Activated T-helper 2 cell treated with anti-CD3 and anti-CD28 coated beads, Interferon-gamma antibody, Interleukin-2, Interleukin-4, amounts not matched to agents 10 μg/mL and 5 μg/mL and 100 μg/mL, durations not matched to agents 14 hours and 24 hours and 36 hours (primary cell): ENCODE data around the gene DIPK1B. TPM values are rescaled to one million over a fixed set of nuclear protein-coding genes. Genes with fewer than 3 reads are reported as not detected.

Source experiments
- DNase-seq: peaks from one replicate; pipeline ENCODE4 v3.0.0; 2021; ENCODE audit warnings: low spot score
- H3K27ac Mint-ChIP-seq: one replicate; pipeline ENCODE4 v1.8.0; 2021; ENCODE audit warnings: mixed read lengths
- H3K27me3 Mint-ChIP-seq: one replicate; pipeline ENCODE4 v1.8.0; 2021; ENCODE audit warnings: low read depth, mixed read lengths
- H3K36me3 Mint-ChIP-seq: one replicate; pipeline ENCODE4 v1.8.0; 2021; ENCODE audit warnings: low read depth, mixed read lengths
- H3K4me1 Mint-ChIP-seq: one replicate; pipeline ENCODE4 v1.8.0; 2021; ENCODE audit warnings: low read depth, mixed read lengths
- H3K4me3 Mint-ChIP-seq: one replicate; pipeline ENCODE4 v1.8.0; 2021; ENCODE audit warnings: low read depth, mild to moderate bottlenecking, moderate library complexity, mixed read lengths
- H3K9me3 Mint-ChIP-seq: one replicate; pipeline ENCODE4 v1.8.0; 2021; ENCODE audit warnings: mixed read lengths
- intact Hi-C: fragments of 100-400 bp; cut with micrococcal nuclease; formaldehyde crosslinking; loops from one replicate; pipeline ENCODE4 v1.15.1; 2023
- total RNA-seq: library from RNA; stranded (reverse); gene quantifications from 2 replicates; pipeline ENCODE4 v1.2.3, GENCODE V29; 2022

Gene DIPK1B
- total RNA-seq, 1 donor from 2014 or later: 3.4 TPM

DNA sequence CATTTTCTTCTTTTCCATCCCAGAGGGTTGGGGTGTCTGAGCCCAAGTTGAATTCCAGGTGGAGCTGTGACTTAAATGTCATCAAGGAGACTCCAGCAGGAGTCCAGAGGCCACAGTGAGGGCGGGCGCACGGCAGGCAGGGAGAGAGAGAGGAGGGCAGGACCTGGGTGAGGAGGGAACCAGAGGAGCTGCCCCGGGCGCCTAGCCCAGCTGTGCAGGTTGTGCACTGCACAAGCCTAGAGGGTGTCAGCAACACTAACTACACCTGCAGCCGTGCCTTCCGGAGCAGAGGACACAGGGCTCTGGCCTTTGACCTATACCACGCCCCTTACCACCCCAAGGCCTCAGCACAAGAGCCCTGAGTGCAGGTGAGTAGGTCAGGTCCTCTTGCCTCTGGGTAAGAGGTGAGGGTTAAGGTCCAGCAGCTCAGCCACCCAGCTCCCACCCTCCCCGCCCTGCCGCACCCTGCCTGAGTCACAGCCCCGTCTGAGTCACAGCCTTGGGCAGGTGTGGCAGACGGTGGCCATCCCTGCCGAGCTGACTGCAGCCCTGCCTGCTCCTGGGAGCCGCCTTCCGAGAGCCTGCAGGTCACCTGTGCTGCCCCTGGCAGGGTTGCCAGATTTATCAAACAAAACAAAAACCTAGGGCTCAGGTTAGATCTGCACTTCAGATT, 18.7 kb upstream of the DIPK1B start:
- H3K27me3 Mint-ChIP-seq: peaks cover 2% of the 10 kb centered on the region
- H3K4me3 Mint-ChIP-seq: no peak overlapping the region
- intact Hi-C loops: no loop called here
- no peaks in the 10 kb centered on the region for H3K36me3 Mint-ChIP-seq
- H3K9me3 Mint-ChIP-seq: no peaks in the 10 kb centered on the region
- no peaks in the 10 kb centered on the region for H3K4me1 Mint-ChIP-seq
- no peak for DNase-seq
- no peak overlapping the region for H3K27ac Mint-ChIP-seq

DNA sequence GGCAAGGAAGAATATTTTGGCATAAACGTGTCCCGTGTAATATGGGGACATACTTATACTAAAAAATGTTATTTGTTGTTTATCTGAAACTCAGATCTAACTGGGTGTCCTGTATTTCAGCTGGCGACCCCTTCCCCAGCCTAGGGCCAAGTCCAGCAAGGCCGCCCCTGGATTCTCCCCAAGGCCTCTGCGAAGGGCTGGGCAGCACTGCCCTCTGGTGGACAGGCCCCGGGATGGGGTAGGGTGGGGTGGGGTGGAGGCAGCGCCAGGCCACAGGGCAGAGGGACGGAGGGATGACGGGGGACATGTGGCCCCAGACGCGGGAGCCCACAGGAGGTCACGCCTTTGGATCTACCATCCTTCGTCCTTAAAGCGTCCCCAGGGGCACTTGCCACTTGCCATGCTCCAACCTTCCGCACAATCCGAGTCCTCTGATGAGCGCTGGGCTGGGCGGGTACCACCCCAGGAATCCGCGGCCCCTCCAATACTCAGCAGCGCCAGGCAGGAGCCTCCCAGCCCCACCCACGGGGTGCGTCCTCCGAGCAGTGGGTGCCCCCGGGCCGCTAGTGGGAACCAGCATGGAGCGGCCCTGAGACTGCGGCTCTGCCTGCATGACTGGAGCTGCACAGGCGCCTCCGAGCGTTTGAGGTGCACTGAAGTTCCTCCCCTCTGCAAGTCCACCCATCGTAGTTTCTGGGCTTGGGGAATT, 18.1 kb upstream of the DIPK1B start:
- Mint-ChIP-seq H3K27ac (no peak overlapping the region), H3K9me3 (no peaks in the 10 kb centered on the region), H3K27me3 (peaks cover 4% of the 10 kb centered on the region), H3K4me1 (no peaks in the 10 kb centered on the region), H3K36me3 (no peaks in the 10 kb centered on the region), H3K4me3 (no peak overlapping the region)
- intact Hi-C loops: no loop called here
- no peak for DNase-seq

DNA sequence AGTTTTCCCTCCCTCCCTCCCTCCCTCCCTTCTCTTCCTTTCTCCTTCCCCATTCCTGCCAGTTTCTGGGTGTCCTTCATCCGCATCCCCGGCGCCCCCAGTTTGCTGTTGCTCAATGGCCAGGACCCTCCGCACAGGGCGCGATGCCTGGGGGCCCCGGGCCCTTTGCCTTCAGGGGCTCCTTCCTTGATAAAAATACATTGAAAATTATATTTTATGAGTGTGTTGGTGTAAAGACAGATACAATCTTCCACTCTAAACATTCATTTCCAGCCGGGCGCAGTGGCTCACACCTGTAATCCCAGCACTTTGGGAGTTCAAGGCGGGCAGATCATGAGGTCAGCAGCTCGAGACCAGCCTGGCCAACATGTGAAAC, 17.5 kb upstream of the DIPK1B start:
- intact Hi-C loops: no loop called here
- Mint-ChIP-seq H3K27ac (no peak overlapping the region), H3K27me3 (peaks cover 4% of the 10 kb centered on the region), H3K4me3 (no peak overlapping the region), H3K4me1 (no peaks in the 10 kb centered on the region), H3K36me3 (no peaks in the 10 kb centered on the region), H3K9me3 (no peaks in the 10 kb centered on the region)
- DNase-seq: no peak

DNA sequence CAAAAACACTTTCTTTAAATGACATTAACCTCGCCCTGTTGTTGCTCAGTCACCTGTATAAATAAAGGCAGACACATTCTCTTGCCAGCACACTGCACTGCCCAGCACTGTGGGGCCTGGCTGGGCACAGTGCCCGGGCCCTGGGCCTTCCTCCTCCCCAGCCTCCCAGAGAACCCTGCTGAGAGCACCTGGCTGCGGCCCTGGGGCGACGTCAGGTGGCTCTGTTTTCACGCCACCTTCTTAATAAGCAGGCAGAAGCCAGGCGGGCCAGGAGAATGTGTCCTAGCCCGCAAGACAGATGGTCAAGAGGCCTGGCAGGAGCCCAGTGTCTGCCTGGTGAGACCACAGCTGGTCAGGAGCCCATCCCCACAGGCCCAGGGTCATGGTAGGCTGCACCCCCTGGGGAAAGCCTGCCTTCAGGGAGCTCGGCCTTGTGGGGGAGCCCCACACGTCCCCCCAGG, 16.9 kb upstream of the DIPK1B start:
- no peak overlapping the region for H3K27ac Mint-ChIP-seq
- H3K4me1 Mint-ChIP-seq: peaks cover 4% of the 10 kb centered on the region
- intact Hi-C loops: no loop called here
- peaks cover 4% of the 10 kb centered on the region for H3K27me3 Mint-ChIP-seq
- no peak for DNase-seq
- H3K9me3 Mint-ChIP-seq: no peaks in the 10 kb centered on the region
- H3K36me3 Mint-ChIP-seq: no peaks in the 10 kb centered on the region
- no peak overlapping the region for H3K4me3 Mint-ChIP-seq

DNA sequence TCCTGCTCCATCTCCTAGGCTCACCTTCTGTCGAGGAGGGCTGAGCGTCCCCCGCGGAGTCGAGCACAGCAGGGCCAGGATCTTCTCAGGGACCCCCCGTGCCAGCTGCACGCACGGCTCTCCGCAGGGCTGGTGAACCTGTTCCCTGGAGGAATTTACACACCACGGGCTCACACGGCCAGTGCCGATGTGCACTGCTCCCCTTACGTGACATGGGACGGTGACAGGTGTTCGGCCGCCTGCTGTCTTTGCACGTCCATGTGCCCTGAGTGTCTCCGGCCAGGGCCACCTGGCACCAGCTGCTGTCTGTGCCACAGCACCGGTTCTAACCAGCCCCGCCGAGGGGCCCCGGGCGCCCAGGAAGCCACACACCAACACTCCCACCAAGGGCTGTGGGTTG, 16.4 kb upstream of the DIPK1B start:
- Mint-ChIP-seq H3K27ac (no peak overlapping the region), H3K9me3 (no peaks in the 10 kb centered on the region), H3K4me3 (no peak overlapping the region), H3K36me3 (no peaks in the 10 kb centered on the region), H3K4me1 (peaks cover 6% of the 10 kb centered on the region), H3K27me3 (peaks cover 4% of the 10 kb centered on the region)
- intact Hi-C loops: no loop called here
- DNase-seq: no peak

DNA sequence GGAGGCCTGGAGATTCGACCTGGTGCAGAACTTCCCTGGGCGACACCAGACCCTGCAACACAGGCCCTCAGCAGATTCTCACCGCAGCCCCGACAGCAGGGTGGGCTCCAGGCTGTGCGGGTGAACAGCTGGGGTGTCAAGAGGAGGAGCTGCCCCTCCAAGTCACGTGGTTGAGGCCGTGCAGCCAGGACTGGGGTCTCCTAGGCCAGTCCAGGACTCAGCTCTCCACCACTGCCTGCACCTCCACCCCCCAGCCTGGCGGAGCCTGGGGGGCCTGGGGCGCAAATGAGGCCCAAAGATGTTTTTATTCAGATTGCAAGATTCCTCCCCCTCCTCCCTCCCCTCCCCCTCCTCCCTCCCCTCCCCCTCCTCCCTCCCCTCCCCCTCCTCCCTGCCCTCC, 15.9 kb upstream of the DIPK1B start:
- H3K4me3 Mint-ChIP-seq: no peak overlapping the region
- peaks cover 4% of the 10 kb centered on the region for H3K27me3 Mint-ChIP-seq
- intact Hi-C loops: no loop called here
- no peak overlapping the region for H3K27ac Mint-ChIP-seq
- H3K4me1 Mint-ChIP-seq: peaks cover 10% of the 10 kb centered on the region
- no peaks in the 10 kb centered on the region for H3K9me3 Mint-ChIP-seq
- H3K36me3 Mint-ChIP-seq: no peaks in the 10 kb centered on the region
- DNase-seq: no peak

DNA sequence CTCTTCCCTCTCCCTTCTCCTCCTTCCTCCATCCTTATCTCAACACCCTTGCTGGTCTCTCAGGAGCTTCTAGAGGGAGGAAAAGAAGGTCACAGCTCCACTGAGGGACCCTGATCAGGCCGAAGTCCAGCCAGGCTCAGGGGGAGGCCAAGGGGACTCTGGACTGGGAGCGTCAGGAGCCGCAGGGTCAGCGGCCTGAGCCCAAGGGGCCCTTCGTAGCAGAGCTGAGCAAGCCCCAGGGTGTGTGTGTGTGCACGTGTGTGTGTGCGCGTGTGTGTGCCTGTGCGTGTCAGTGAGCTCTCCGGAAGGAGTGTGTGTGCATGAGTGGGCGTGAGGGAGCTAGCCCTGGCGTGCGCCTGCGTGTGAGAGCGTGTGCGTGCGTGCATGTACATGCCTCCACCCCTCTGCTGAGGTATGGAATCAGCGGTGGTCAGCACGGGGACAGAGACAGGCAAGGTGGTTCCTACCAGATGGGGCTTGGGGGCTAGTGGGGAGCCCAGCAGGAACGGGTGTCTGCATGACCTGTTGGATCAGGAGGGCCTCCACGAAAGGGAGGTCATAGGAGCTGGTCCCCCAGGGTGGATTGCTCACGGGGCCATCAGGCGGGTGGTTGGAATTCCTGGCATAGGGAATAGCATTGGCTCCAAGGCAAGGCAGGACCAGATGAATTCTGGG, 15.1 kb upstream of the DIPK1B start:
- peaks cover 4% of the 10 kb centered on the region for H3K27me3 Mint-ChIP-seq
- DNase-seq: no peak
- intact Hi-C loops: no loop called here
- H3K9me3 Mint-ChIP-seq: no peaks in the 10 kb centered on the region
- no peak overlapping the region for H3K27ac Mint-ChIP-seq
- no peaks in the 10 kb centered on the region for H3K36me3 Mint-ChIP-seq
- H3K4me3 Mint-ChIP-seq: no peak overlapping the region
- H3K4me1 Mint-ChIP-seq: peaks cover 12% of the 10 kb centered on the region

DNA sequence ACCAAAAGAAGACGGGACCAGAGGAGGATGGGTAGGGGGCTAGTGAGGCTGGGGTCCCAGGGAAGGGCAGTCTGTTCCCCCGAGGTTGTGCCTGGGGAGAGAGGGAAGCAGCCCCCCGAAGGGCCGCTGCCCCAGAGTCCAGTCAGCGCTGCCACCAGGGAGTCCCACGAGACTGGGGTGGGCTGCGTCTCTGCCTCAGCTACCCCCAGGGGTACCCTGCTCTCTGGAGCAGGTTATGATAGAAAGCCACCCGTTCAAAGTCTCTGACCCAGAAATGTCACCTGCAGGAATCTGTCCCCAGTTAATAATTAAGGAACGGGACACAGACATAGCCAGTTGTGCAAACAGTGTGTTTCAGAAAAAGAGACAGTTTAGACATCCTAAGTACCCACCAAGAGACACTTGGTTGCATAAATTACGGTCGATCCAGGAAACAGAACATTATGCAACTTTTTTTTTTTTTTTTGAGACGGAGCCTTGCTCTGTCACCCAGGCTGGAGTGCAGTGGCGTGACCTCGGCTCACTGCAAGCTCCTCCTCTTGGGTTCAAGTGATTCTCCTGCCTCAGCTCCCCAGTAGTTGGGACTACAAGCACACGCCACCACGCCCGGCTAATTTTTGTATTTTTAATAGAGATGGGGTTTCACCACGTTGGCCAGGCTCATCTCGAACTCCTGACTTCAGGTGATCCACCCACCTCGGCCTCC, 14.4 kb upstream of the DIPK1B start:
- Mint-ChIP-seq H3K27ac (no peak overlapping the region), H3K4me1 (peaks cover 12% of the 10 kb centered on the region), H3K9me3 (no peaks in the 10 kb centered on the region), H3K4me3 (no peak overlapping the region), H3K27me3 (peaks cover 4% of the 10 kb centered on the region), H3K36me3 (no peaks in the 10 kb centered on the region)
- intact Hi-C loops: no loop called here
- DNase-seq: no peak

DNA sequence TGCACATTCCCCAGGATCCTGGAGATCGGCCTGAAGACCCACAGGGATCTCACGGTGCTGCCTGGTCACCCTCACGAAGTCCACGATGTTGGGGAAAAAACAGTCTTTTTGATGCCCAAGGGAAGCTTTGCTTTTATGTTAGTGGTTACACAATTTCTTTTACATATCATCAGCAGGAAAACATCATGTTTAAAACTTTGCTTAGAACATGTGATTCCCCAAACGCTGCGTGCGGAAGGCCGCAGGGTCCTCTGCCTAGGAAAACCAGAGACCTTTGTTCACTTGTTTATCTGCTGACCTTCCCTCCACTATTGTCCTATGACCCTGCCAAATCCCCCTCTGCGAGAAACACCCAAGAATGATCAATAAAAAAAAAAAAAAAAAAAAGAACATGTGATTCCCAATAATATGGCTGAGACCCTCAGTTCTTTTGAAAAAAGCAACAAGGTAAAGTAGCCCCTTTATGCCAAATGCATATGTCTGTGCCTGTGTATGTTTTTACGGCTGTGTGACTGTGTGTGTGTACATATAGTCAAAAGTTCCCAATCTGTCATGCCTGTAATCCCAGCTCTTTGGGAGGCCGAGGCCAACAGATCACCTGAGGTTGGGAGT, 13.6 kb upstream of the DIPK1B start:
- Mint-ChIP-seq H3K4me1 (peaks cover 14% of the 10 kb centered on the region), H3K27ac (no peak overlapping the region), H3K27me3 (peaks cover 4% of the 10 kb centered on the region), H3K36me3 (no peaks in the 10 kb centered on the region), H3K4me3 (no peak overlapping the region), H3K9me3 (no peaks in the 10 kb centered on the region)
- no peak for DNase-seq
- intact Hi-C loops: no loop called here

DNA sequence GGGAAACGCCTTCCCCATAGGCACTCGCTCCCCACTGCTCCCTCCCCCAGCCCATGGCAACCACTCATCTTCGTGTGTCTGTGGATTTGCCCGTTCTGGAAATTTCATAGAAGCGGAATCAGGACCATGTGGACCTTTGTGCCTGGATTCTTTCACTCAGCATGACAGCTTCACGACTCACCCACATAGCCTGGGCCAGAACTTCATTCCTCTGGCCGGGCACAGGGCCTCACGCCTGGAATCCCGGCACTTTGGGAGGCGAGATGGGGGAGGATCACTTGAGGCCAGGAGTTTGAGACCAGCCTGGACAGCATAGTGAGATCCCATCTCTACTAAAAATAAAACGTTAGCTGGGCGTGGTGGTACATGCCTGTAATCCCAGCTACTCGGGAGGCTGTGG, 12.1 kb upstream of the DIPK1B start:
- Mint-ChIP-seq H3K4me3 (peak overlapping the region; percentile 15), H3K27me3 (peaks cover 6% of the 10 kb centered on the region), H3K9me3 (no peaks in the 10 kb centered on the region), H3K36me3 (no peaks in the 10 kb centered on the region), H3K4me1 (peaks cover 14% of the 10 kb centered on the region), H3K27ac (no peak overlapping the region)
- intact Hi-C loops: no loop called here
- no peak for DNase-seq

DNA sequence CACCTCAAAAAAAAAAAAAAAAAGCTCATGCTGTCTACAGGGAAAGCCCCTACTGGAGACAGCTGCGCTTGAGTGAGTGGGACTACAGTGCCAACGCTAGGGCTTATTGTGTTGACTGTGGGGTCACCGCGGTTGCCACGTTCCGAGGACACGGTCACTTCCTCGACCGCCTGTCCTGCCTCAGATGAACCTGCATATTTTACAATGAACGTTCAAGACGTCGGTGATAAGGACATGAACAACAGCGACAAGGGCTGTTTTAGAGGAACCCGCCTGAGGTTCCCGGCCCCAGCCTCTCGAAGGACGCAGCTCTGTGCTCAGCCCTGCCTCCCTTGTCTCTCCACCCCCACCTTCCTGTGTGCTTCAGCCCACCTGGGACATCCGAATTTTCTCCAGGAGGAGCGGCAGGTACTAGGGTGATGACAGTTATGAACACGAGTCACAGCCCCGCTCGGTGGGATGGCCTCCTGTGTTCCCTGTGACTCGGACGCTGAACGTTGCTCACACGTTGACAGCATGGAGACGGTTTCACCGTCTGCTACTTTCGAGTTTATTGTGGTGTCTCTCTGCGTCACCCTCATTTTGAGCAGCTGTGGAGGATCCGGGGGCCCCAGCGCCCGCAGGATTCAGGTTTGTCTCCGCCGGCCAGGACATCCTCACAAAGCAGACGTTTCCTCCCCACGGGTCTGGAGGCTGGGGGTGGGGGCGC, 11.3 kb upstream of the DIPK1B start:
- H3K27me3 Mint-ChIP-seq: peaks cover 10% of the 10 kb centered on the region
- H3K36me3 Mint-ChIP-seq: no peaks in the 10 kb centered on the region
- H3K4me1 Mint-ChIP-seq: peaks cover 14% of the 10 kb centered on the region
- intact Hi-C loops: loop anchor here (1.0 kb wide), 1 partner anchor 27 kb away; no protein-coding TSS in a partner anchor
- H3K4me3 Mint-ChIP-seq: peak overlapping the region; percentile 84
- peak overlapping the region; percentile 97 for H3K27ac Mint-ChIP-seq
- peak; percentile 61 for DNase-seq
- H3K9me3 Mint-ChIP-seq: no peaks in the 10 kb centered on the region

DNA sequence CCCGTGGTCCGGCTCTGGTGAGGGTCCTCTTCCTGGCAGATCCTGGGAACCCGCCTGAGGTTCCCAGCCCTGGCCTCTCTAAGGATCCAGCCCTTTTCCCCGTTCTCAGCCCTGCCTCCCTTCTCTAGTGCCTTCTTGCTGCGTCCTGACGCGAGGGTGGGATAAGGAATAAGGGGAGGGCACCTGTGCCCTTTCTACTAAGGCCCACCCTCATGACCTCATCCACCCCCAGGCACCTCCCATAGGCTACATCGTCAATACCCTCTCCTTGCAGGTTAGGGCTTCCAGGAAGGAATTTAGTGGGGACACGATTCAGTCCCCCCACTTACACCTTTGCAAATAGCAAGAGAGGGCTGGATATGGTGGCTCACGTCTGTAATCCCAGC, 10.7 kb upstream of the DIPK1B start:
- Mint-ChIP-seq H3K4me1 (peaks cover 14% of the 10 kb centered on the region), H3K9me3 (no peaks in the 10 kb centered on the region), H3K4me3 (peak overlapping the region; percentile 84), H3K27ac (peak overlapping the region; percentile 97), H3K27me3 (peaks cover 10% of the 10 kb centered on the region), H3K36me3 (no peaks in the 10 kb centered on the region)
- no peak for DNase-seq
- intact Hi-C loops: loop anchor here (1.0 kb wide), 1 partner anchor 27 kb away; no protein-coding TSS in a partner anchor
